Activated CD4-positive, alpha-beta T cell treated with anti-CD3 and anti-CD28 coated beads, Interleukin-2, Interleukin-6, amounts not matched to agents 100 ng/mL and 50 ng/mL, durations not matched to agents 16 hours and 8 hours (primary cell): ENCODE measurements around the gene COLGALT1.

Source experiments
- DNase-seq: peaks from one replicate; pipeline ENCODE4 v3.0.0-alpha.2; 2020

COLGALT1 gene

DNA sequence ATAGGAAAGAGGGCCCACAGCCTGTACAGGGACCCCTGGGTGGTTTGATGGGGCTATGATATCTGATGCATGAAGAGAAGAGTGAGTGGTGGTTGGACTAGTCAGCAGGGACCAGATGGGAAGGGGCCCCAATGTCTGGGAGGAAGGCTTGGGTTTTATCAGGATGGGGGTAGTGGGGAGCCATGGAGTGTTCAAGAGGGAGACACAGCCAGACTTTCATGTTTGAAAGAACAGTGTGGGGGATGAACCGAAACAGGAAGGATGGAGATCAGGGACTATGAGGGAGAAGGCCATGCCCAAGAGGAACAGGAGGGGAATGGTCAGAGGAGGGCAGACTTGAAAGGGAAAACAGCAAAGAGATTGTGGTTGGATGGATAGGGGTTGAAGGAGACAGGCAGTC, 69.6 kb downstream of the COLGALT1 start:
- no peak for DNase-seq

DNA sequence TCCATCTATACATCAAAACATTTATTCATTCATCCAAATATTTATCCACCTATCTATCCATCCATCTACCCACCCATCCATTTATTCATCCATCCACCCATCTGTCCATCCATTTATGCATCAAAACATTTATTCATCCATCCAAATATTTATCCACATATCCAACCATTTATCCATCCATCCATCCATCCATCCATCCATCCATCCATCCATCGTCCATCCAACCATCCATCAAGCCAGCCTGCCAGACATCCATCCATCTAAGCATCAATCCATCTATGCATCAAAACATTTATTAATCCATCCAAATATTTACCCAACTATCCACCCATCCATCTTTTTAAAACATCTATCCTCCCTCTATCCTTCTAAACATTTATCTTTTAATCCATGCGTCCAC, 70.5 kb downstream of the COLGALT1 start:
- no peak for DNase-seq

DNA sequence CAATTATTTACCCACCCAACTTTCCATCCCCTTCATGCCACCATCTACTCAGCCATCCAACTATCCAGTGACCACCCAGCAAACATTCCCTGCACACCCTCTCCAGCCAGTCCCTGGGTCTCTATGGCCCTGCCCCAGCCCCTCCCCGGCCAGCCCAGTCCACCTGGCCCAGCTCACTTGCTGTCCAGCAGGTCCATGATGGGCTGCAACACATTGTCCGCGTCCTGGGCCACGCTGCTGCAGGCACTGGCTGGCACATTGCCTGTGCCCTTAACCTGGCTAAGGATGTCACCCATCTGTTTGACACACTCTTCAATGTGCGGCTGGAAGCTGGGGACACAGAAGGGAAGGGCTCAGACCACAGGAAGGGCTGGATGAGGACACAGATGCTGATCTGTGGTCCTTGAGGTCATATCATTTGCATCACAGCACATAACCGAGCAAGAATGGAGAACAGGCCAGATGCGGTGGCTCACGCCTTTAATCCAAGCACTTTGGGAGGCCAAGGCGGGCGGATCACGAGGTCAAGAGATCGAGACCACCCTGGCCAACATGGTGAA, 71.1 kb downstream of the COLGALT1 start:
- DNase-seq = no peak

DNA sequence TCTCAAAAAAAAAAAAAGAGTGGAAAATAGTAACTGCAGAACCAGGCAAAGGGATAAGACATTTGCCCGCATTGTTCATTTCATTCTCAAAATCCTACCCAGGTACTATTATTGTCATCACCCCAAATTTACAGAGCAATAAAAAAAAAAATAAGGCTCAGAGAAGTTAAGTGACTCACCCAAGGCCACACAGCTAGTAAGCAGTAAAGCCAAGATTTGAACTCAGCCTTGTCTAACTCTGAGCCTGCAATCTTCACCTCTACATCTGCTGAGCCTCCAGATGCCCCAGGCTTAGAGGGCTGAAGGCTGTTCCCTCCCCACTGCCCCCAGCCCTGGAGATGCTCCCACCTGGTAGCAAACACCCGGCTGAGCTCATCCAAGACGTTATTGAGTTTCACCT, 71.7 kb downstream of the COLGALT1 start:
- DNase-seq = no peak

DNA sequence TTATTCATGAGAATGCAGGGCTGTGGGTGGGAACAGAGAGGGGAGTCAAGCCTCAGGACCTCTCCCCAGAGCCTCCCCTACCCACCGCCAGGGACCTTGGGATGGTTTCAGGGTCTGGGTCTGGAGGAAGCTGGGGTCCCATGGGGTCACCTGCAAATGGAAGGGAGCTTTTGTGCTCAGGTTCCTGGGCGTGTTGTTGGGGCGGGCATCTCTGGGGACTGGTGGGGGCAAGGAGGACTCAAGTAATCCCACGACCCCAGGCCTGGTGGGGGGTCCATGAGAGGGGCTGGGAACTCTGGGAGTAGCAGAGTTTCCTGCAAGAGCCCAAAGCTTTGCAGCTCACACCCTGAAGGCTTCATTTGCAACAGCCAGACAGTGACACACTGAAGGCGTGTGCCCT, 72.5 kb downstream of the COLGALT1 start:
- no peak for DNase-seq

DNA sequence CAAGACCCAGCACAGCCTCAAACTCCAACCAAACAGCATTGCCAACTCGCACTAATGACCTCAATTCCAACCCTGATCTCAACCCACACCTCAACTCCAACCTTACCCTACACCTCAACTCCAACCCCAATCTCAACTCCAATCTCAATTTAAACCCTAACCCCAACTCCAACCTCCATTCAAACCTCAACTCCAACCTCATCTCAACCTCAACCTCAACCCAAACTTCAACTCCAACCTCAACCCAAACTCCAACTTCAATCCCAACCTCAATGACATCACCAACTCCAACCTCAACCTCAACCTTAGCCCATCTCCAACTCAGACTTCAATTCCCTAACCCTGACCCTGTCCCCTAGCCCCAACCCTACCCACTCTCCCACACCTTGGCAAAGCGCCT, 74.3 kb downstream of the COLGALT1 start:
- no peak for DNase-seq

DNA sequence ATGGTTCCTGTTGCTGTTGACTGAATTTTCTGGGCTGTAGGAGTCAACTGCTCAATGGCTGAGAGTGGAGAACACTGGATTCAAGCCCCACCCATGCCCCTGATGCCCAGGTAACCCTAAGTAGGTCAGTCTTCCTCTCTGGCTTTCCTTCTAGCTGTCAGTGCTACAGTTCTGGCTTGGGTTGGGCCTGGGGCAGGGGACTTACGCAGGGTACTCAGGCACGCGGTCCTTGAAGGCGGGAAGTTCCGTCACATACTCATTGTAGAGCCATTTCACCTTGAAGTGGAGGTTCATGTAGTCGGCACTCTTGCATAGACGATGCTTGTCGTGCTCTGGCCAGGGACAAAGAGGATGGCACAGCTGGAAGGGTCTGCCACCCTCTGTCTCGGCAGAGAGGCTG, 77.1 kb downstream of the COLGALT1 start:
- DNase-seq = no peak
